KMS-11 (cell line): ENCODE measurements around the gene MVB12B.

Experiments used
- H2AFZ ChIP-seq: fragments of 200-600 bp; sonication (generic); 2 replicates; pipeline ENCODE4 v1.6.1; 2016; ENCODE audit warnings: antibody characterized with exemption, mixed run types, low read depth
- H3K27ac ChIP-seq: fragments of 200-600 bp; sonication (generic); 2 replicates; pipeline ENCODE4 v1.6.1; 2016; ENCODE audit warnings: mild to moderate bottlenecking, mixed run types
- H3K27me3 ChIP-seq: fragments of 200-600 bp; sonication (generic); 2 replicates; pipeline ENCODE4 v1.6.1; 2017; ENCODE audit warnings: mild to moderate bottlenecking, low read depth, mixed run types, moderate library complexity; ENCODE audit not compliant: insufficient read depth
- H3K36me3 ChIP-seq: fragments of 200-600 bp; sonication (generic); 2 replicates; pipeline ENCODE4 v1.6.1; 2017; ENCODE audit warnings: mild to moderate bottlenecking, mixed run types; ENCODE audit not compliant: insufficient read depth
- H3K4me1 ChIP-seq: fragments of 200-600 bp; sonication (generic); 2 replicates; pipeline ENCODE4 v1.6.1; 2016; ENCODE audit warnings: mild to moderate bottlenecking, low read depth, mixed run types; ENCODE audit not compliant: poor library complexity, severe bottlenecking
- H3K4me2 ChIP-seq: fragments of 200-600 bp; sonication (generic); 2 replicates; pipeline ENCODE4 v1.7.0; 2016; ENCODE audit warnings: mild to moderate bottlenecking, mixed run types
- H3K4me3 ChIP-seq: fragments of 200-600 bp; sonication (generic); IDR thresholded peaks from 2 replicates; pipeline ENCODE4 v1.6.1; 2017; ENCODE audit warnings: low read depth, low read length, mixed read lengths; ENCODE audit not compliant: insufficient read depth
- H3K79me2 ChIP-seq: fragments of 200-600 bp; sonication (generic); 2 replicates; pipeline ENCODE4 v1.6.1; 2016; ENCODE audit warnings: low read depth, mixed run types; ENCODE audit not compliant: insufficient read depth
- H3K9ac ChIP-seq: fragments of 200-600 bp; sonication (generic); 2 replicates; pipeline ENCODE4 v1.6.1; 2016; ENCODE audit warnings: mild to moderate bottlenecking, mixed run types
- H4K20me1 ChIP-seq: fragments of 200-600 bp; sonication (generic); 2 replicates; pipeline ENCODE4 v1.6.1; 2016; ENCODE audit warnings: mild to moderate bottlenecking, mixed run types; ENCODE audit not compliant: insufficient read depth
- CTCF ChIP-seq: fragments of 200-600 bp; sonication (generic); conservative IDR thresholded peaks from 2 replicates; pipeline ENCODE4 v1.6.1; 2017; ENCODE audit warnings: low read depth, mild to moderate bottlenecking, antibody characterized with exemption, low read length, moderate library complexity, mixed read lengths

MVB12B gene

GRCh38 chr9:126346031-126346430, 19.4 kb downstream of the MVB12B start:
- H2AFZ ChIP-seq = no peak overlapping the region
- H3K27ac ChIP-seq = no peak overlapping the region
- no peaks in the 10 kb centered on the region for H3K27me3 ChIP-seq
- H3K79me2 ChIP-seq = no peaks in the 10 kb centered on the region
- H3K9ac ChIP-seq = no peak overlapping the region
- TF ChIP-seq CTCF = no peak
- no peak overlapping the region for H3K4me3 ChIP-seq
- H4K20me1 ChIP-seq = no peaks in the 10 kb centered on the region
- H3K4me1 ChIP-seq = peaks cover 30% of the 10 kb centered on the region
- H3K4me2 ChIP-seq = no peak overlapping the region
- H3K36me3 ChIP-seq = no peaks in the 10 kb centered on the region

DNA sequence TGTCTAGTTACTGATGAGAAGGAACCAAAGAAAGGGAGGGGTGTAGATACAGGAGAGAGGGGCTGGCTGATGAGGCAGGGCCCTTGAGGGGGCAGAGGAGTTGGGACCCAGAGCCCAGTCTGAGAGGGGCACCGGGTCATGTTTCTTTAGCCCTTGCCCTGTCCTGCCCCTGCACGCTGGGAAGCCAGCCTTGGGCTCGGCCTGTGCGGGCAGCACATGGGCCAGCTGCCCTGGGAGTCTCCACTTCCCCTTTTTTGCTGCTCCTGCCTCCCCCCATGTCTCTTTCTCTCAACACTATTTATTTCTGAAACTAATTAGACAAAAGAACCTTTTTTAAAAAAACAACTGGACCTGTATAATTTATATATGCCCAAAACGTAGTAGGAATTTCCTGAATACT, 20.5 kb downstream of the MVB12B start:
- H3K4me3 ChIP-seq = no peak overlapping the region
- H3K36me3 ChIP-seq = no peaks in the 10 kb centered on the region
- peak overlapping the region; percentile 88 for H3K27ac ChIP-seq
- H3K4me2 ChIP-seq = peak overlapping the region; percentile 69; the same call in 1 of the 2 replicates
- H4K20me1 ChIP-seq = no peaks in the 10 kb centered on the region
- H2AFZ ChIP-seq = no peak overlapping the region
- H3K79me2 ChIP-seq = no peaks in the 10 kb centered on the region
- H3K9ac ChIP-seq = peak overlapping the region; percentile 50; the same call in 1 of the 2 replicates
- H3K4me1 ChIP-seq = peaks cover 30% of the 10 kb centered on the region
- no peak for TF ChIP-seq CTCF
- H3K27me3 ChIP-seq = no peaks in the 10 kb centered on the region

DNA sequence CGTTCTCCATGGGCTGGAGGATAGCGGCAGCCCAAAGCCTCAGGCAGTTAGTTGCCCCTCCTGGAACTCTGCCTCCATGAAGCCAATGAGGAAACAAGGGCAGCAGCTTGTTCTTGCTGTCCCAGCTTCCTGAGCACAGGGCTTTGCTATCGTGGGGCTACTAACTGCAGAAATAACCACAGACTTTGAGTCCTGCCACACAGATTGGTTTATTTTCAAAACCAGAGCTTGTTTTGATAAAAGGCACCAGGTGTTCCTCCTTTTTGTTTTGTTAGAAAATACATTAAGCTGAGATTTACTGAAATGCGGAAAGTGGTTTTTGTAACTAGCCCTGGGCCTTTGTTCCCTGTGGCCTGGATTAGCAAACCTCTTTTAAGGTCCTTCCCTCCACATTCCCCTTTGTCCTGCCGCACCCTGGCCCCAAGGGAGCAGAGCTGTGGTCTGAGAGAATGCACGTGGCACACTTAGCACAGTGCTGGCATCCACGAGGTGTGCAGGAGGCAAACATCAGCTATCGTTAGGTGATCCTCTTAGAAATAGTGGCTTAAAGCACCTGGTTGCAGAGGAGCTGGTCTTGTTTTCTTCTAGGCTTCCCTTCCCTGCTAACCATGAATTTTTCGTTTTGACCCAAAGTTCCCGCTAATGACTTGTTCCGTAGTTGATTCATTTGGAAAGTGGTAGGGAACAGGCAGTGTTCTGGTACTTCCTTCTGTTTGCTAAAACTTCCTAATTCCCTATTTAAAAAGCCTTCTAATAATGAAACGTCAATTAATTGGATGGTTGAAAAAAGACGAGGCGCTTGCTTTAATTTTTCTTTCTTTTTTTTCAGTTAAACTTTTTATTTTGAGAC, 21.5 kb downstream of the MVB12B start:
- Histone ChIP-seq H3K9ac (peak overlapping the region; percentile 50; the same call in 1 of the 2 replicates), H3K27me3 (no peaks in the 10 kb centered on the region), H4K20me1 (no peaks in the 10 kb centered on the region), H2AFZ (peak overlapping the region; percentile 36), H3K4me3 (no peak overlapping the region), H3K4me1 (peaks cover 41% of the 10 kb centered on the region), H3K27ac (peak overlapping the region; percentile 88), H3K79me2 (no peaks in the 10 kb centered on the region), H3K4me2 (peak overlapping the region; percentile 69), H3K36me3 (no peaks in the 10 kb centered on the region)
- TF ChIP-seq CTCF = no peak

DNA sequence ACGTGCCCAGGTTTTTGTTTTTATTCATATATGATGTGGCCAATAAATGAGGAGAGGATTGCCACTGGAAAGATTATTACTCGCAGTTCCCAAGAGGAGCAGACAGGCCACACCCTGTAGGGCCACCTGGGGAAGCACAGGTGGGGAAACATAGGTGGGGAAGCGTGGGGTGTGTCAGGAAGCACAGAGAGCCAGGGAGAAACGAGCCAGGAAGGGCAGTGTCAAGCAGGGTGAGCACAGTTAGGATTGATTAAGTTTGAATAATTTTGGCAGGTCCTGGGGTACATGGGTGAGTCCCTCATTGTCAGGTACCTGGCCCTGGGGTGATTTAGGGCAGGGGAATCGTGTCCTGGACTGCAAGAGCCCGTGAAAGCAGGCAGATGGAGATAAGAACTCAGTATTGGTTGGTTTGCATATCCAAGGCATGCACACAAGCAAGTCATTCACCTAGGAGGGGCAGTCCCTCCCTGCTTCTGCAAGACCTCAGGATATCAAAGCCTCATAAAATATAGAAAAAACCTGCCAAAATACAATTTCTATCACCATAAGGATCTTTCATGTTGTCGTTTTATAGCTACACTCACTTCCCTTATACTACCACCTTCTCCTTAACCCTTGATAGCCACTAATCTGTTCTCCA, 22.4 kb downstream of the MVB12B start:
- Histone ChIP-seq H2AFZ (no peak overlapping the region), H4K20me1 (no peaks in the 10 kb centered on the region), H3K36me3 (no peaks in the 10 kb centered on the region), H3K27me3 (no peaks in the 10 kb centered on the region), H3K79me2 (no peaks in the 10 kb centered on the region), H3K27ac (peak overlapping the region; percentile 88), H3K4me1 (peaks cover 42% of the 10 kb centered on the region), H3K9ac (peak overlapping the region; percentile 50; the same call in 1 of the 2 replicates), H3K4me2 (peak overlapping the region; percentile 69), H3K4me3 (no peak overlapping the region)
- no peak for TF ChIP-seq CTCF
